Endodermal cell (in vitro differentiated cells): ENCODE measurements around the gene ABL1. TPM values are rescaled to one million over a fixed set of nuclear protein-coding genes. Genes with fewer than 3 reads are reported as not detected.

Experiments
- DNase-seq: peaks from one replicate; pipeline ENCODE4 v3.0.0-alpha.2; 2017
- H3K27ac ChIP-seq: 2 replicates; pipeline ENCODE4 v1.5.1; 2013; ENCODE audit warnings: mild to moderate bottlenecking, low read depth, low read length, moderate library complexity
- H3K27me3 ChIP-seq: 2 replicates; pipeline ENCODE4 v1.6.1; 2013; ENCODE audit warnings: mild to moderate bottlenecking, low read length, moderate library complexity; ENCODE audit not compliant: insufficient read depth, control insufficient read depth, poor library complexity, severe bottlenecking
- H3K36me3 ChIP-seq: 2 replicates; pipeline ENCODE4 v1.7.0; 2013; ENCODE audit warnings: mild to moderate bottlenecking, low read length, moderate library complexity; ENCODE audit not compliant: control insufficient read depth, insufficient read depth
- H3K4me1 ChIP-seq: one replicate; pipeline ENCODE4 v1.7.0; 2013; ENCODE audit warnings: low read length; ENCODE audit not compliant: control insufficient read depth, insufficient read depth
- H3K4me3 ChIP-seq: 2 replicates; pipeline ENCODE4 v1.5.1; 2013; ENCODE audit warnings: mild to moderate bottlenecking, low read length, moderate library complexity
- H3K9ac ChIP-seq: 2 replicates; pipeline ENCODE4 v1.6.1; 2013; ENCODE audit warnings: mild to moderate bottlenecking, low read length, moderate library complexity; ENCODE audit not compliant: poor library complexity, severe bottlenecking; ENCODE audit errors: extremely low read depth
- H3K9me3 ChIP-seq: 2 replicates; pipeline ENCODE4 v1.6.1; 2013; ENCODE audit warnings: mild to moderate bottlenecking, low read length, moderate library complexity; ENCODE audit not compliant: control insufficient read depth
- H3K27ac Mint-ChIP-seq: 2 replicates; pipeline ENCODE4 v1.8.0; 2020; ENCODE audit warnings: mixed read lengths
- H3K27me3 Mint-ChIP-seq: 2 replicates; pipeline ENCODE4 v1.8.0; 2021; ENCODE audit warnings: mild to moderate bottlenecking, mixed read lengths; ENCODE audit not compliant: insufficient read depth
- H3K36me3 Mint-ChIP-seq: 2 replicates; pipeline ENCODE4 v1.8.0; 2020; ENCODE audit warnings: low read depth, mixed read lengths
- H3K4me1 Mint-ChIP-seq: 2 replicates; pipeline ENCODE4 v1.8.0; 2020; ENCODE audit warnings: mixed read lengths
- H3K4me3 Mint-ChIP-seq: 2 replicates; pipeline ENCODE4 v1.8.0; 2020; ENCODE audit warnings: mild to moderate bottlenecking, moderate library complexity, mixed read lengths
- H3K9me3 Mint-ChIP-seq: 2 replicates; pipeline ENCODE4 v1.8.0; 2020; ENCODE audit warnings: mild to moderate bottlenecking, mixed read lengths
- CTCF ChIP-seq: fragments of 200-600 bp; sonication (generic); conservative IDR thresholded peaks from 2 replicates; pipeline ENCODE4 v1.5.0; 2021; ENCODE audit warnings: antibody characterized with exemption, mild to moderate bottlenecking
- WGBS, 2 experiments: methylation state at CpG; one replicate each; pipeline versions ENCODE4 v1.1.5 to v1.1.7; 2013; ENCODE audit warnings: missing lambda C conversion rate in 2 of 2, mixed read lengths in 1 of 2; ENCODE audit not compliant: insufficient coverage in 1 of 2, insufficient read length in 1 of 2; 5-methylcytosine and 5-hydroxymethylcytosine counted together
- long read RNA-seq, 4 experiments: library from polyadenylated mRNA in 2 of 4; library from RNA in 1 of 4; library from capped mRNA in 1 of 4; stranded (forward) in 3 of 4; unstranded in 1 of 4; transcript quantifications; one replicate each; pipeline ENCODE4 v2.0.0, GENCODE V29; 2020 to 2021; ENCODE audit warnings: inconsistent platforms in 1 of 4
- polyA plus RNA-seq, 2 experiments: library from polyadenylated mRNA; stranded (reverse); fragments of 50-300 nt; gene quantifications; one replicate each; pipeline ENCODE4 v1.2.3, GENCODE V29; 2013
- total RNA-seq, 2 donors: library from RNA; stranded (reverse); fragmentation: NEBNext Ultra II Directional in 1 of 2; extraction: Animal tissue kit (Norgen Biotek cat#: 25700) in 1 of 2; gene quantifications; 2 replicates in 1 of 2; 3 replicates in 1 of 2; pipeline ENCODE4 v1.2.1, GENCODE V29; 2021

The ABL1 gene
- total RNA-seq, result 10 to 100 TPM; 78.8 to 94.1 TPM
- 62.3 TPM for polyA plus RNA-seq (2013, experiment 1 of 2)
- polyA plus RNA-seq (2013, experiment 2 of 2), result 60.4 TPM
- long read RNA-seq, experiment 1, full-length matches to known transcripts, result 1 of 31 reads
- long read RNA-seq, experiment 1, partial matches to known transcripts, result 6 of 31 reads
- long read RNA-seq, experiment 1, other reads (novel, unspliced or antisense), result 24 of 31 reads
- long read RNA-seq, experiment 2, full-length matches to known transcripts, result 82 of 139 reads
- long read RNA-seq, experiment 2, partial matches to known transcripts, result 50 of 139 reads
- long read RNA-seq, experiment 2, other reads (novel, unspliced or antisense), result 7 of 139 reads
- long read RNA-seq, experiment 3, full-length matches to known transcripts, result 12 of 47 reads
- long read RNA-seq, experiment 3, partial matches to known transcripts, result 7 of 47 reads
- long read RNA-seq, experiment 3, other reads (novel, unspliced or antisense), result 28 of 47 reads
- long read RNA-seq, experiment 4, partial matches to known transcripts, result 0 of 1 reads
- long read RNA-seq, experiment 4, other reads (novel, unspliced or antisense), result 1 of 1 reads

GRCh38 chr9:130834371-130835336, at the start of gene ABL1:
TSS of gene ABL1 (plus strand) at chr9:130835254. CDS start at chr9:130835447, 193 bp downstream.
- Mint-ChIP-seq H3K27ac (peak within 1 kb of the TSS; percentile 97), H3K4me1 (peaks cover 42% of the 10 kb centered on the region), H3K36me3 (no peaks in the 10 kb centered on the region), H3K4me3 (peak within 1 kb of the TSS; percentile 94), H3K27me3 (no peaks in the 10 kb centered on the region), H3K9me3 (no peaks in the 10 kb centered on the region)
- 8 to 25% methylated on average over 15 to 78 of the region's 78 CpGs for WGBS, 2 experiments
- Histone ChIP-seq H3K9me3 (no peaks in the 10 kb centered on the region), H3K4me3 (peak within 1 kb of the TSS; percentile 93), H3K27ac (peak within 1 kb of the TSS; percentile 89), H3K4me1 (peaks cover 6% of the 10 kb centered on the region), H3K27me3 (no peaks in the 10 kb centered on the region), H3K36me3 (no peaks in the 10 kb centered on the region), H3K9ac (peak within 1 kb of the TSS; percentile 75)
- DNase-seq, result peak; percentile 86
- no peak for TF ChIP-seq CTCF

GRCh38 chr9:130785940-130786508, 49.0 kb upstream of the ABL1 start:
- no peak overlapping the region for H3K27ac ChIP-seq
- Mint-ChIP-seq H3K27me3 (no peaks in the 10 kb centered on the region), H3K4me1 (peaks cover 7% of the 10 kb centered on the region), H3K4me3 (no peak overlapping the region), H3K9me3 (peaks cover 21% of the 10 kb centered on the region), H3K27ac (no peak overlapping the region), H3K36me3 (peaks cover 10% of the 10 kb centered on the region)
- H3K27me3 ChIP-seq, result no peaks in the 10 kb centered on the region
- H3K9ac ChIP-seq, result no peak overlapping the region
- 82 to 94% methylated on average over 4 to 6 of the region's 6 CpGs for WGBS, 2 experiments
- no peaks in the 10 kb centered on the region for H3K36me3 ChIP-seq
- no peak overlapping the region for H3K4me3 ChIP-seq
- H3K4me1 ChIP-seq, result no peaks in the 10 kb centered on the region
- H3K9me3 ChIP-seq, result peaks cover 19% of the 10 kb centered on the region
- TF ChIP-seq CTCF, result no peak
- no peak for DNase-seq

- Mint-ChIP-seq H3K27ac (no peak overlapping the region), H3K4me1 (peaks cover 7% of the 10 kb centered on the region), H3K27me3 (no peaks in the 10 kb centered on the region), H3K4me3 (no peak overlapping the region), H3K9me3 (peaks cover 21% of the 10 kb centered on the region), H3K36me3 (peaks cover 10% of the 10 kb centered on the region)
- no peak overlapping the region for H3K9ac ChIP-seq
- no peak for DNase-seq
- no peak for TF ChIP-seq CTCF
- H3K4me1 ChIP-seq, result no peaks in the 10 kb centered on the region
- no peak overlapping the region for H3K4me3 ChIP-seq
- 97% methylated on average over 4 of the region's 4 CpGs; no CpG with 5 or more reads in 1 of the 2 experiments for WGBS, 2 experiments
- H3K9me3 ChIP-seq, result peaks cover 19% of the 10 kb centered on the region
- no peaks in the 10 kb centered on the region for H3K27me3 ChIP-seq
- H3K36me3 ChIP-seq, result no peaks in the 10 kb centered on the region
- no peak overlapping the region for H3K27ac ChIP-seq
These were observed 48.5 kb upstream of the ABL1 start for GRCh38 chr9:130786526-130786925.
